ENCODE measurements around the gene JAKMIP3.

GRCh38 chr10:132036887-132037675 is 28.7 kb upstream of the JAKMIP3 start:
- TF ChIP-seq POLR2A (IDR thresholded peaks at IDR 0.05) (no peak), CTCF (IDR thresholded peaks at IDR 0.05) (no peak)
